HG03039 (cell line): ENCODE results near the gene NECAB3.

Experiments
- ATAC-seq: cut with Tn5 transposase; IDR thresholded peaks from one replicate; pipeline ENCODE4 v1.9.1; 2021; ENCODE audit warnings: mild to moderate bottlenecking, moderate library complexity; ENCODE audit not compliant: unreplicated experiment

NECAB3 gene

DNA sequence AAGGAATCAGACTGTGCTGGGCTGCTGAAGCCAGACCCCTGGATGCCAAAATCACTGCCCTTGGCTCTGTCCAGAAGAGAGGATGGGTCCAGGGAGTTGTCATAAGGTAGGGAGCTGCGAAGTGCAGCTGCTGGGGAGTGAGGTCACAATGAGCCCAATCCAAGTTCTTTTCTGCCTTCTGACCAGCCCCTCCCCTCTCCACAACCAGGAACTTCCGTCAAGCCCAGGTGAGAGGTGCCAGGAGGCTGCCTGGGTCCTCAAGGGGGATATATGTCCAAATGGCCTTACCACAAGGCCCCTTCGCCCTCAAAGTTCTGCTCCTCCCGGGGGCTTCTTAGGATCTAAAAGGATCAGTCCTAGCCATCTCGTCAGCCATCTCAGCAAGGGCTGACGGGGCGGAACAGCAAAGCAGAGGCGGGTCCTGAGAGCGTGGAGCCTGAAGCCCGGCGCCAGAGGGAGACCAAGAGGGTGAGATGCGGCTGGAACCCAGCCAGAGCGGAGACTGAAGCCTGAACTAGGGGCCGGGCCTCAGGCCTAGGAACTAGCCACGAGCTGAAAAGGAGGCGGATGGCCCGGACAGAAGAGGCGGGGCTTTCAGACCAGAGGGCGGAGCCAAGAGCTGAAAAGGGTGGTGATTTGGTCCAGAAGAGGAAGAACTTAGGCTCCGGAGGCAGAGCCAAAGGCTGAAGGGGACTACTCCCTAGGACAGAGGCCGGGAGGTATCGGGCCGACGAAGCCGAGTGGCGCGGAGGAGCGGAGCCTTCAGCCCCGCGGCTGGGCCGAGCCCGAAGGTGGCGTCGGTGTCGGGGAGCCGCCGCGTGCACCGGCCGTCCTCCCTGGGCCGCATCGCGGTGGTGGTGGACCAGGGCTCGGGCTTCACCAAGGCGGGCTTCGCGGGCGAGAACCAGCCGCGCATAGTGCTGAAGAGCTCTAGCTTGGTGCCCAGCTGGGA is 7.7 kb downstream of the NECAB3 start, which contains the start of gene ACTL10:
Gene ACTL10 (plus strand): TSS at position 651 of the 952 bp plus-strand sequence. CDS start 555 bp downstream, outside the sequence.
- peak; percentile 51 for ATAC-seq

DNA sequence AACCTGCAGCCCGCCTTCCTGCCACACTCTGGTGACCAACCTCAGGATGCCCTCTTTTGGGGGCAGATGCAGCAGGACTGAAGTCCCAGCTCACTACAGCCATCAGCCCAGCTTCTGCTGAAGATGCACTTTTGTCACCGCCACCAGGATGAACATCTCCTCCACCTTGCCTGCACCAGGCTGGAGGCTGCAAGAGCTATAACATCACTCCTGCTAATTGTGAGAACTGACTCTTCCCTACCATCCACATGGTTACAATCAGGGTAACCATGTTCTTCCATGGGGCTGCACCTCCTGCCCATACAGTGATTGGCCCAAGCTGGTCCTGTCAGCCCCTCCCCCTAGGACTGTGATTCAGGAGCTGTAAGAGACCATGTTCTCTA is 9.5 kb downstream of the NECAB3 start:
- ATAC-seq, result no peak

DNA sequence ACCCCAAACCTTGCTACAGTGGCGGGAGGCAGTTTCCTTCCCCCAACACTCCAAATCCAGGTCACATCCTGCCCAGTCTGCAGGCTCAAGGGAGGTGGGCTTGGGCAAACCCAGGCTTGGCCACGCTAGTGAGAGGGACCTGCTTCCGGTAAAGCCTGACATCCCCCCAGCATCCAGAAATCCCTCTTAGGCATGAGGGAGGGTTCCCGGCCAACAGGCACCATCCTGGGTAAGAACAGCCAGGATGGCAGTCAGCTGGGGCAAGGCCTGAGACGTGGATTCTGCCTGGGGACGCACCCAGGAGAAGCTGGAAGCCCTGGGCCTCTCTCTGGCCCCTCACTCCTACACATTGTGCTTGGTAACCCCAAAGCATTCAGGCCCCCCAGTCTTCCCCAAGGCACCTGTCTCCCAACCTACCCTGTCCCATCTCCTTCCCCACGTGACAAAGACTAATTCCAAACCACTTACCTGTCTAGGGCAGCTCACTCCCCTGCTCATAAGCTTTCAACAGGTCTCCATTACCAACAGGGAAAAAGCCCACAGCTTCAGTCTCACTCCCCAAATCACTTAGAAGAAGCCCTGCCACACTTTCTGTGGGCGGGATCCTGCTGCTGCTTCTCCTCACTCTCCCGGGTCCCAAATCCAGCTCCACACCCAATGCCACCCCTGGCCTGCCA is 10.0 kb downstream of the NECAB3 start:
- no peak for ATAC-seq

DNA sequence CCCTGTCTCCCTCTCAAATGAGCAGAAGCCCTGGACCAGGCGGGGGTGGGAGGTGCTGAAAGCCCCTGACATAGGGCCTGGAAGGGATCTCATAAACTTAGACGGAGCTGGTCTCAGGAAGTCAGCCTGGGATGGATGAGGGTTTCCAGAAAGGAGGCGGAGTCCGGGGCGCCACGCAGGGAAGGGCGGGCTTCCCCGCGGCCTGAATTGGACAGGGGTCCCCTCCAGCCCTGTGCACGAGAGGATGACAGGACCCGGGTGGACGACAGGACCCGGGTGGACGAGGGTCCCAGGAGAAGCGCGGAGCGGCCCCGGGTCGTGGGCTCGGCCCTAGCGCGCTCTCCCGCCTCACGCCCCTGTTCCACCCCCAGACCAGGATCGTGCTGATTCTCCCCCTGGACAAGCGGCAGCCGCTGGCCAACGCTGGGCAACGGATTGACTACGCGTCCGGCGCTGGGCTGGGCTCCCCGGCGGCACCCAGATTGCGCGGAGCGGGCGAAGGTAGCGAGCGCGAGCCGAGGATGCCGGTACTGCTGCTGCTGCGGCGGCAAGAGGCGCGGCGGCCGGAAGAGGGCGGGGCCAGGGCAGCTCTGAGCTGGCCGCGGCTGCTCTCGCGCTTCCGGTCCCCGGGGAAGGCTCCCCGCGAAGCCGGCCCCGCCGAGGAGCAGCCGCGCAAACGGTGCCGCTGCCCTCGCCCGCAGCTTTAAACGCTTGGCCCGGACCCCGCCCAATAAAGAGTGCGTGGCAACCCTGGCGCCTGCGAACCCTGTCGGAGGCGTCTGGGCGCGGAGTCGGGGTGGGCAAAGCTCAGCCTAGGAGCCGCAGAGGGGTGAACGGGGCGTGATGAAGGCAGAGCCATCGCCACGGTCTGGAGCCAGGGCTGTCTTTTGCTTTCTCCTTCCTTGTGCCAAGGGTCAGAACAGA is 10.8 kb downstream of the NECAB3 start:
- peak; percentile 36 for ATAC-seq

DNA sequence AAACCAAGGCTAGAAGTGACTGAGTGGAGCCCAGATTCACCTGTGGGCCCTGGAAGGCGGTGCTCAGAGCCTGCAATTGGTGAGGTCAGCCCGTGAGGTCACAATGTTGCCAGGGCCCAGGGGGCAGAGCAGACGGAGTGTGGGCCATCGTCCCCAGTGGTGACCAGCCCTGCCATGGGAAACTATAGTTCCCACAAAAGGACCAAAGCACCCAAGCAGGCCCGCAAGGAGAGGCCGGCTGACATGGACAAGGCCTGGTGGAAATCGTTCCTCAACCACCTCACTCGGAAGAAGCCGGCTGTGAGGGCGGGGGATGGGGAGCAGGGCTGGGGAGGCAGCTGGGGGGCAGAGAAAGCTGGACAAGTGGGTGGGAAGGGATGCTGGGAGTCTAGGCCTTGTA is 12.1 kb downstream of the NECAB3 start, which contains the start of gene C20orf144:
Gene C20orf144 (plus strand): TSS at position 156 of the 400 bp plus-strand sequence. CDS start 19 bp downstream, at position 175.
- no peak for ATAC-seq

DNA sequence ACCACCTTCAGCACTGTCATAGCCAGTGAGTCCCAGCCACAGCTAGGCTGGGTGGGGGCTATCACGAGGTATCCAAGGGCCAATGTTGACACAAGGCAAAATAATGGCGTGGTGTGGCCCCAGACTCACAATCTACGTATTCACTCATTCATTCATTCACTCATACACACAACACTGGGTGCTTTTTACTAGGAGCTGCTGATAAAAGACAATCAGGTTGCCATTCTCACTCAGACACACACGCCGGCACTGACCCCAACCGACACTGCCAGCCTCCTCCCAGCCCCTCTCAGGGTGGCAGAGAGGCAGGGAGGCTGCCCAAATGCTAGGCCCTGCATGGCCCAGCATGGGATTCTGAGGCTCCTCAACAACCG is 13.6 kb downstream of the NECAB3 start:
- no peak for ATAC-seq

DNA sequence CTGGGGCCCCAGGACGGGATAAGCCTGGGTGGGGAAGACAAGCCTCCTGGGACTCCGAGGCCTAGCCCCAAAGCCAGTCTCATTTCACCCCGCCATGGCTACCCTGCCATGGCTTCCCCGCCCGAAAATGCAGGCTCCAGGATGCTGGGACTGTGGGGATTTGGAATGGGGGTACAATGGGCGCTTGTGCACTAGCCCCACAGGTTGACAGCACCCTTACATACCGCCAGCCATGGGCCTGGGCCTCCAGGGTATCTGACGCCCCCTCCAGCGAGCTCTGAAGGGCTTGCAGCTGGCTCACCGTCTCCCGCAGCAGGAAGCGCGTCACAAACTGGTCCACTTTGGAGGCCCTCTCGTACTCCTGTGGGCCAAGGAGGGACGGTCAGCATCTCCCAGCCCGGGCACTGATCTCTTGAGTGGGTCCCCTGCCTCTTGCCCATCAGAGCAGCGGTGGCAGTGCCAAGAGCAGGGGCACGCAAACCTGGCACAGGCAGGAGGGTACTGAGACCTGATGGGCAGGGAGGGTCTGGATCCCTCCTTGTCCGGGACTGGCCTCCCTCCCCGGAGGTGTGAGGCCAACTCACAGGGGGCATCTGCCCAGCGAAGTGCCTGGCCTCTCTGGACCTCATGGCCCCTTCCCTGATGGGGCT is 14.1 kb downstream of the NECAB3 start:
- no peak for ATAC-seq

DNA sequence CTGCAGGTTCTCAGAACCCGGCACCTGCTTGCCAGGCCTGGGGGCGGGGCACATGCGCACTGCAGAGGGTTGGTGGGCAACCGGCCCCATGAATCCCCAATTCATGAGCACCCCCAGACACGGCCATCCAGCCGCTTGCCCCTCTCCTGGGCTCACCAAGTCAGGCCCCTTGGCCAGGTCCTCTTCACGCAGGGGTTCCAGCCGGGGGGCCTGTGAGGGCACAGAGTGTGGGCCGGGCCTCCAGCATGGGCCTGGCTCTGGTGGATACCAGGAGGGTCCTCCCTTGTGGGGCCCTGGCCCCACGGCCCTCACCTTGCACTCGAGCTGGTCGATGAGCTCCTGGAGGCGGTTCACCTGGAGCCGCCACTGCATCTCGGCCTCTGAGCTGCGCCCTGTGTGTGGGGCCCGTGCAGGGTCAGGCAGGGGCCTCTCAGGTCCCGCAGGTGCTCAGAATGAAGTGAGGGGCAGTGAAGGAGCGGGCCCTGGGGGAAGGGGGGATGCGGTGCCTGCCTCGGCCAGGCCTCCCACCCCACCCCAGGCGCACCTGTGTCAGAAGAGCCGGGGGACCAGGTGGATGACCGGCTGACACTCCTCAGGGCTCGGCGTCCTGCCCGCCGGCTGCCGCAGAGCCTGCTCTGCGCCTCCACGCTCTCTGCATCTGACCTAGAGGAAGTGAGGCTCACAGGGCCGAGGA is 14.7 kb downstream of the NECAB3 start:
- no peak for ATAC-seq

DNA sequence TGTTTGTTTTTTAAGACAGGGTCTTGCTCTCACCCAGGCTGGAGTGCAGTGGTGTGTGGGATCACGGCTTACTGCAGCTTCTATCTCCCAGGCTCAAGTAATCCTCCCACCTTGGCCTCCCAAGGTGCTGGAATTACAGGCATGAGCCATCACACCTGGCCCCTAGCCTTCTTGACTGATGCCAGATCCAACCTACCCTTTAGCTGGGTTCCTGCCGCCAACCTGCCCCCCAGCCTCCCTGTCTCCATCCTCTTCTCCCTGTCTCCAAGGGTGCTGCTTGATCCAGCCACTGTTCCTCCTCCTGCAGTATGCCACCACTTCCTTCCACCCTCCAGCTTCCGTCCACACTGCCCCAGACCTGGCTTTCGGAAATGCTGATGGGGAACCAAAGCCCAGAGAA is 15.3 kb downstream of the NECAB3 start:
- no peak for ATAC-seq

DNA sequence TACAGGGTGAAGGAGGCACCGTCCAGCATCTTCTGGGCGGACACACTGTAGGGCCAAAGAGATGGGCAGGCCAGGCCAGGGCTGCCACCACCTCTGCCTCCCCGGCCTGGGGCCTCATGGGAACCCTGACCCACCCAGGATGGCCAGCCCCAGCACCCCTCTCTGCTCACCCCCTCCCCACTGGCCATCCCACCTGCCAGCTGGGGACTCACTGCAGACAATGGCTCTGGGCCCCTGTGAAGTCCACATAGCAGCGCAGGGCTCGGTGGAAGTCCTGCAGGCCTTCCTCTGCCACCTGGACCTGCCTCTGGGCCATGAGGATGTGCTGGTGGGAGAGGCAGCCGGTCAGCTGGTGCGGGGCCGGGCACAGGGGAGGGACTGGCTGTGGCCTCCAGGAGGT is 15.7 kb downstream of the NECAB3 start:
- no peak for ATAC-seq

DNA sequence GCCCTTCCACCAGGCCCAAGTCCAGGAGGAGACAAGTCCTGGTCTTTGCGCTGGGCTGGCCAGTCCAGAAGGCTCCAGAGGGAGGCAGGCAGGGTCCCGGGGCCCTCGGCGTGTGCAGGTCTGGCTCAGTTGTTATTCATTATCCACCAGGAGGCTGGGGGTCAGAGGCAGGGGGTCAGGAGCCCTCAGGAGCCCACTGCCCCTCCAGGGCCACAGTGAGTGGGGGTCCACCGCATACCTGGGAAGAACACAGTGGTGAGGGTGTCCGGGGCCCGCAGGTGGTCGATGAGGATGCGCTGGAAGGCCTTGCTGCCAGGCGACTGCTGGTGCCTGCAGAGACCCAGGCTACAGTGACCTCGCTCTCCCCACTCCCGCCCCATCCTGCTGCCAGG is 16.5 kb downstream of the NECAB3 start:
- no peak for ATAC-seq

DNA sequence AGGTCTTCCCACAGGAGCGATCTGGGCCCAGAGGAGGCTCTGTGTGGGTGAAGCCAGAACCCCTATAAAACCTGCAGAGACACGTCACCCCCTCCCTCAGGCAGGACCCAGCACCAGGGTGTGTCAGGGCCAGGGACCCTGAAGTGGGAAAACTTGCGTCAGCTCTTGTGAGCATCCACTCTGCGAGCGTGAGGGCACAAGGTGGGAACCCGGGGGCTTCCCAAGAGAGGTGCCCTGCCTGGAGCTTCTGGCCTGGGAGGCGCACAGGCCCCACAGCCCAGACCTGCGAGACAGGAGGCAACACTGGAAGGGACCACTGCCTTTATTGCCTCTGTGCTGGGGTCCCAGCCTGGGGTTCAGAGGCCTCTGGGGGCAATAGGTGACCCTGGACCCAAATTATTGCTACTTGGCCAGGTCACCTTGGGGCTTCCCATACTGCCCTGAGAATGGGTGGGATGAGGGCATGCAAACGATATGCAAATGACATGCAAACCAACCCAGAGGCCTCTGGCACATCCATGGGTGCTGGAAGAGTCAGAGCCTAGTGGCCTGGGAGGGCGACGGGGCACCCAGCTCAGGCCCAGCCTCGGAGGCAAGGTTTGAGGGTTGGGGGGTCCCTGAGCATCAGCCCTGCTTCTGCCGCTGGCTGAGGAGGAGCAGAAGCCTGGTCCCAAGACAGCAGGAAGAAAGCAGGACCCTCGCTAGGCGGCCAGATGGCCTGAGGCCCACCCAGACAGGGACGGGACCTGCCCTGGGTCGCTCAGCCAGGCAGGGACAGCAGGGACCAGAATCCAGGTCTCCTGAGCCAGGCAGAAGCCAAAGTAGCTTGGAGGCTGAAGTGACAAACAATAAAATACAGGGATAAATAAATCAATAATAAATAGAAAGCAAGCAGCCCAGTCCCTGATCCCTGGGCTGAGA is 17.2 kb downstream of the NECAB3 start:
- no peak for ATAC-seq

DNA sequence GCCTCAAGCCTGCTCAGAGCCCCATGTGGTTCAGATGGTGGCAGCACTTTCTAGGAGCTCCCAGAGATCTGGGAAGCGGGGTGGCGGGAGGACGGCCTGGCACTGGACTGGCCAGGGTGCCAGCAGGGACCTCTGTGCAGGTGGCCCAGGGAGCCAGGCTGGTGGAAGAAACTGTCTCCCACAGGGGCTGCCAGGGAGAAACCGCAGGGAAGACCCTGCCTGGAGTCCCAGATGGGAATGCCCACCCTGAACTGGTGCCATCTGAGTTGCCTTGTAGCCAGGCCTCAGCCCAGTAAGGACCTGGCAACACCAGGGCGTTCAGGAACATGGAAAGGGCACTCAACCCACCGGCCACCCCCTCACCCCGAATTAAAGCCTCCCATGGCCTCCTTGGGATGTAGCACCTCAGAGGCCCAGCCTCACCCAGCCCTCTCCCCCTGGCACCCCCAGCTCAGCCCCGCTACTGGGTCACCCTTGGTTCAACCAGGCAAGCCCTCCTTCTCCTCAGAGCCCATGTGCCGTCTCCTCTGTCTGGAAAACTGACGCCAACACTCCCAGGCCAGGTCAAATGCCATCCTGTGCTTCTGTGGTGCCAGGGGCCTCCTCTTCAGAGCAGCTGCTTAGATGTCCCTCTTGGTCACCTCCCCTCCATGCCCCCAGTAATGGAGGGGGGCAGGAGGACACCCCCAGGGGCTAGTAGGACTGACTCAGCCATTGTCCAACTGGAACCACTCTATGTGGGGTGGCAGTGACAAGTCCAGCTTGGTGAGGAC is 18.0 kb downstream of the NECAB3 start:
- no peak for ATAC-seq

DNA sequence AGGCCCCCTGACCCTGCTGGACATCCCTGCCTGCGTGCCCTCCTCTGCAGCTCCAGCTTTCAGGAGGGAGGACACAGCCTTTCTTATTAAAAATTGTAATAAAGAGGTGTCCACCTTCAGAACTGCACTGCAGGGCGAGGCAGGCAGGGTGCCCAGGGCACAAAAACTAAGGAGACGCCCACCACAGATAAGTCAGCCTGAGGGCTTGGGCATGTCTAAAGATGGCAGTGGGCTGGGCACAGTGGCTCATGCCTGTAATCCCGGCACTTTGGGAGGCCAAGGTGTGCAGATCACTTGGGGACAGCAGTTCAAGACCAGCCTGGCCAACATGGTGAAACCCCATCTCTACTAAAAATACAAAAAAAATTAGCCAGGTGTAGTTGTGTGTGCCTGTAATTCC is 19.1 kb downstream of the NECAB3 start:
- ATAC-seq, result no peak

DNA sequence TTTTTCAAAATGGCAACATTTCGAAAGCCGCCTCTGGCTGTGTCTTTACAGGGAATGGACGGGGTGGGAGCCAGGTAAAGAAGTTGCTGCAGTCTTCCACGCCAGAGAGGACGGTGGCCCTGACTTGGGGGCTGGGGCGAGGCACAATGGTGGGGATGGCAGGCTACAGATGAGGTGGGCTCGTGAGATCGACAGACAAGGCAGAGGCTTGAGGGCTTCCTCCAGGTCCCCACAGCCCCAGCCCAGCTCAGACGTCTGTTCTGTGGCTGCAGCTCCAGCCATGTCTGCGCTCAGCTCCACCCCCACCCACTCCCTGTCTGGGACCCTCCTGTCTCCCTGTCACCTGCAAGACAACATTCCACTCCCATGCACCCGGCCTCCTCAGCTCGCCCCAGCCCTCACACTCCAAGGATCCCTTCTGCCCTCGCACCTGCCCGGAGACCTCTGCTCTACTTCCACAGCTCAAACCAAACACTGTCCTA is 19.5 kb downstream of the NECAB3 start:
- ATAC-seq, result no peak

DNA sequence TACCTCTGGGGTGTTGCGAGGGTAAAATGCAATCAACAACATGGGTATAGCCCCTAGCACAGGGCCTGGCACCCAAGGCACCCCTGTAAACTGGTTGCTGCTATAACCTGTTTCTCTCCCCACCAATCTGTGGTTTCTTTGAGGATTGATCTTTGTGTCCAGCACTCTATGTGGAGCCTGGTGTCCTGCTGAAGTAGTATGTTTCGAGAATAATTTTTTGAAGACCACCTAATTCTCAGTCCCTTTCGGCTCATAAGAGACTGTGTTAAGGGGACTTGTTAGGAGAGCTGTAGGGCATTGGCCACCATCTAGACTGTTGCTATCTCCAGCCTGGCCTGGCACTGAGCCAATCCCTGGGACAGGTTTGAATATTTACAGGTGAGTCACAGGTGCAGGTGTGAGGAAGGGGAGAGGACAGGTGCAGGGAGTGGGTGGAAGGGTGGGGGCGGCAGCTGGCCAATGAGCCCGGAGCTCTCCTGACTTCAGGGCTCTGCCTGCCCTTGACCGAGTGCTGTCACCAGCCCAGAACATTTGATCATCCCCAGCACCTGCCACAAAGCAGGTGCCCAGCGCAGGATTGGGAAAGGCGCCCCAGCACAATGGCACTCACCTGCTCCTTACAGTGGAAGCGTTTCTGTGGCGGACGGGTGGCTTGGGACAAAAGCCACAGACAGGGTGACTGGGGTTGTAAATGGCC is 20.2 kb downstream of the NECAB3 start:
- ATAC-seq, result no peak

DNA sequence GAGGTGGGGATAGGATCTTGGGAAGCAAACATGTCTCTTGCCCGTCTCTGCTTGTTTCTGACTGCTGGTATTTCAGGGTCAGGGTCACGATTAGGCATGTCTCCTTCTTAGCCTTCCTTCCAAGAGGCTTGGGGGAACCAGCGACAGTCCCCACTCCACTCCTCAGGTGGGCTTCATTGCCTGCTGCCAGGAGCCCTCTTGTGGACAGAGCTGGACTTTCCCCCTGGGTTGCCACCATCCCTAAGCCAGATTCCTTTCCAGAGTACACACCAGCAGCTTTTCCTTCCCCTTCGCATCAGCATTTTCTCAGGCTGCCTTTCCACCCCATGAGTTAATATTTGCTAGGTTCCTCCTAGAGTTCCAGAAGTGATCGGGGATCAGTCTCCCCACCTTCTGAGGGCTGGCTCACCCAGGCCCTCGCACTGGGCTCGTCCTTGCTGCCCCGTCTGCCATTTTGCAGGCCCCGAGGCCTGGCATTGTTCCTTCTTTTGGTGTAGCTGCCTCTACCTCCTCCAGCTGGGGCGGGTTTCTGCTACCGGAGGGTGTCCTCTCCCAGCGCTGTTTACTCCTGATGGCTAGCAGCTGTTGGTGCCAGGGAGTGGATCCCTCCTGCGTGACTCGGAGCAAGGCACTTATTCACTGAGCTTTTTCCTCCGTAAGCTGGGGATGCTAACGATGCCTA is 20.9 kb downstream of the NECAB3 start:
- no peak for ATAC-seq
